Lower lobe of right lung (tissue), 2 donors: ENCODE data around the gene SRGAP1. TPM values are rescaled to one million over a fixed set of nuclear protein-coding genes. Genes with fewer than 3 reads are reported as not detected.

ENCODE experiments used
- ATAC-seq, 2 donors: fragments of 200-7000 bp; cut with Tn5 transposase; one replicate each; pipeline ENCODE4 v1.9.1; 2020 to 2022; ENCODE audit warnings: mild to moderate bottlenecking in 2 of 2, moderate library complexity in 2 of 2
- DNase-seq: peaks from one replicate; pipeline ENCODE4 v3.0.0-alpha.2; 2020
- H3K27ac ChIP-seq: fragments of 200-600 bp; one replicate; pipeline ENCODE4 v1.8.0; 2022
- H3K27me3 ChIP-seq: fragments of 200-600 bp; one replicate; pipeline ENCODE4 v1.8.0; 2022; ENCODE audit warnings: low read depth
- H3K36me3 ChIP-seq: fragments of 200-600 bp; one replicate; pipeline ENCODE4 v1.8.0; 2022; ENCODE audit warnings: mild to moderate bottlenecking
- H3K4me1 ChIP-seq: fragments of 200-600 bp; one replicate; pipeline ENCODE4 v1.8.0; 2022
- H3K4me3 ChIP-seq: fragments of 200-600 bp; one replicate; pipeline ENCODE4 v1.8.0; 2022; ENCODE audit warnings: mild to moderate bottlenecking
- H3K9me3 ChIP-seq: fragments of 200-600 bp; one replicate; pipeline ENCODE4 v1.8.0; 2022
- intact Hi-C: fragments of 100-400 bp; cut with DNase I; formaldehyde crosslinking; loops from one replicate; pipeline ENCODE4 v1.11.0; 2022
- total RNA-seq: library from RNA; stranded (reverse); fragmentation: NEBNext Ultra II Directional; extraction: Animal tissue kit (Norgen Biotek cat#: 25700); gene quantifications from one replicate; pipeline ENCODE4 v1.2.1, GENCODE V29; 2021
- TF ChIP-seq, protein P1 (sequence below): fragments of 200-600 bp; IDR thresholded peaks from one replicate; pipeline ENCODE4 v1.8.0; 2022; ENCODE audit warnings: antibody characterized with exemption, mild to moderate bottlenecking
- donor health status: DM: no; HTN: yes; CAD: no; lungs with severe emphysema.

Gene SRGAP1
- total RNA-seq, 1 donor from 2014 or later, result 6.7 TPM

DNA sequence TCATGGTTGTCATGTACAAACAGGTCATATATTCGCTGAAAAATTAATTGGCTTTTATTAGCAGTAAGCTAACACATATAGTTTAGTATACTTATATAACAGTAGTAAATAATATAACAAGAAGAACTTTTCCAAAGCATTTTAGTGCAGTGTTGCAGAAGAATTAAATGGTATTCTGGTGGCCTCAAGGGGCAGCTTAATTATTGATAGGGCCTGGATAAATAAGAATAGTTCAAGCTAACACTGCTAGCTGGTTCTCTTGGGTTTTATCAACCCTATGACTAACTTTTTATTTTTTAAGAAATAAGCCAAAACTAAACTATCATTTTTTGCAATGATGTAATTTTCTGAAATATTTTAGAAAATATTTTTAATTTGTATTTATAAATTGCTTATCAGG is 152.1 kb downstream of the SRGAP1 start:
- no peak for ATAC-seq
- intact Hi-C loops, result no loop called here
- no peak for DNase-seq
- TF ChIP-seq, protein P1, sequence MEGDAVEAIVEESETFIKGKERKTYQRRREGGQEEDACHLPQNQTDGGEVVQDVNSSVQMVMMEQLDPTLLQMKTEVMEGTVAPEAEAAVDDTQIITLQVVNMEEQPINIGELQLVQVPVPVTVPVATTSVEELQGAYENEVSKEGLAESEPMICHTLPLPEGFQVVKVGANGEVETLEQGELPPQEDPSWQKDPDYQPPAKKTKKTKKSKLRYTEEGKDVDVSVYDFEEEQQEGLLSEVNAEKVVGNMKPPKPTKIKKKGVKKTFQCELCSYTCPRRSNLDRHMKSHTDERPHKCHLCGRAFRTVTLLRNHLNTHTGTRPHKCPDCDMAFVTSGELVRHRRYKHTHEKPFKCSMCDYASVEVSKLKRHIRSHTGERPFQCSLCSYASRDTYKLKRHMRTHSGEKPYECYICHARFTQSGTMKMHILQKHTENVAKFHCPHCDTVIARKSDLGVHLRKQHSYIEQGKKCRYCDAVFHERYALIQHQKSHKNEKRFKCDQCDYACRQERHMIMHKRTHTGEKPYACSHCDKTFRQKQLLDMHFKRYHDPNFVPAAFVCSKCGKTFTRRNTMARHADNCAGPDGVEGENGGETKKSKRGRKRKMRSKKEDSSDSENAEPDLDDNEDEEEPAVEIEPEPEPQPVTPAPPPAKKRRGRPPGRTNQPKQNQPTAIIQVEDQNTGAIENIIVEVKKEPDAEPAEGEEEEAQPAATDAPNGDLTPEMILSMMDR, result no peak
- H3K4me1 ChIP-seq, result peaks cover 4% of the 10 kb centered on the region
- no peak overlapping the region for H3K4me3 ChIP-seq
- no peaks in the 10 kb centered on the region for H3K9me3 ChIP-seq
- H3K36me3 ChIP-seq, result no peaks in the 10 kb centered on the region
- no peaks in the 10 kb centered on the region for H3K27me3 ChIP-seq
- H3K27ac ChIP-seq, result no peak overlapping the region

- DNase-seq, result no peak
- TF ChIP-seq, protein P1, result no peak
These were observed 152.7 kb downstream of the SRGAP1 start for GRCh38 chr12:63997198-63997597.

GRCh38 chr12:63998584-63998983 is 154.1 kb downstream of the SRGAP1 start:
- H3K9me3 ChIP-seq, result no peaks in the 10 kb centered on the region
- H3K4me3 ChIP-seq, result no peak overlapping the region
- H3K27ac ChIP-seq, result no peak overlapping the region
- no peaks in the 10 kb centered on the region for H3K4me1 ChIP-seq
- TF ChIP-seq, protein P1, result no peak
- no peaks in the 10 kb centered on the region for H3K27me3 ChIP-seq
- no peaks in the 10 kb centered on the region for H3K36me3 ChIP-seq
- intact Hi-C loops, result no loop called here
- ATAC-seq, result no peak
- no peak for DNase-seq

More at GRCh38 chr12:63997198-63997597, 152.7 kb downstream of the SRGAP1 start:
- Histone ChIP-seq H3K9me3 (no peaks in the 10 kb centered on the region), H3K27ac (no peak overlapping the region), H3K36me3 (no peaks in the 10 kb centered on the region), H3K4me3 (no peak overlapping the region), H3K27me3 (no peaks in the 10 kb centered on the region), H3K4me1 (no peaks in the 10 kb centered on the region)
- intact Hi-C loops, result no loop called here
- no peak for ATAC-seq

- H3K9me3 ChIP-seq, result no peaks in the 10 kb centered on the region
- intact Hi-C loops, result no loop called here
- no peaks in the 10 kb centered on the region for H3K4me1 ChIP-seq
- no peaks in the 10 kb centered on the region for H3K36me3 ChIP-seq
- DNase-seq, result no peak
- no peak overlapping the region for H3K4me3 ChIP-seq
- no peaks in the 10 kb centered on the region for H3K27me3 ChIP-seq
- TF ChIP-seq, protein P1, result no peak
- no peak overlapping the region for H3K27ac ChIP-seq
- no peak for ATAC-seq
These were observed 155.4 kb downstream of the SRGAP1 start for GRCh38 chr12:63999853-64000252.

GRCh38 chr12:64001439-64001838 is 156.9 kb downstream of the SRGAP1 start:
- intact Hi-C loops, result no loop called here

More at GRCh38 chr12:64001439-64001838, 156.9 kb downstream of the SRGAP1 start:
- no peak for ATAC-seq
- no peak overlapping the region for H3K27ac ChIP-seq
- TF ChIP-seq, protein P1, result no peak
- no peaks in the 10 kb centered on the region for H3K4me1 ChIP-seq
- H3K27me3 ChIP-seq, result no peaks in the 10 kb centered on the region
- H3K36me3 ChIP-seq, result no peaks in the 10 kb centered on the region
- no peak overlapping the region for H3K4me3 ChIP-seq
- no peaks in the 10 kb centered on the region for H3K9me3 ChIP-seq
- no peak for DNase-seq
